Measurements from ENCODE around the gene GIT2.

GIT2 gene

DNA sequence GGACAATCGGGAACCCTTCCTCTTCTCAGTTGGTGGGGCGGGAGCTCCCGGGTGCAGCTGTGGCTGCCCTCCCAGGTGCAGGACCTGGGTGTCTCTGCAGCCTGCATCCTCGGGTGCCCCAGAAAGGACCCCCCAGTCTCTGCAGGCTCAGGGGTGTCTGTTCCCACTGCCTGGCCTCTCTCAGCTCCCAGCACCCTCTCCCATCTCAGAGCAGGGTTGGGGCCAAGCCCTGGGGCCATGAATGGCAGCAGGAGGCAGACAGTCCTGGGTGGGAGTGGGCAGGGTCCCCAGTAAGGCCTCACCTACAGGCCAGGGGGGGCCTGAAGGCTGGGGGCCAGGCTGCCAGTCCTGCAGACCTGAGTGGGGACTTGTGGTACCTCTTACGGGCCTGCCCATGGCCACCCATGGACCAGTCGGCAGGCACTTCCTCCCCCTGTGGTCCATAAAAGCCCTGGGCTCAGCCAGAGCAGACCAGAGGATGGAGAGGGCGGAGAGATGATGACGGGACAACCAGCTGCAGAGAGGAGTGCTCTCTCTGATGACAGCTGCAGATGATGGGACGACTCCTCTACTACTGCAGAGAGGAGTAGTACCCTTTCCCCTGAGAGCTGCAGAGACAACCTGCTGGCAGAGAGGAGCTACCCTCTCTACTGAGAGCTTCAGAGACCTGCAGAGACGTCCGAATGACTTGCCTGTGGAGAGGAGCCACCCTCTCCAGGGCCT, 69.5 kb downstream of the GIT2 start:
- Histone ChIP-seq H3K4me3 (ENCODE audit: low read depth in 1 of 5, low read length in 5 of 5) (no peak overlapping the region), H3K9ac (ENCODE audit: low read length in 5 of 5) (no peak overlapping the region), H3K27ac (ENCODE audit: low read depth, low read length) (no peak overlapping the region), H3K4me1 (ENCODE audit: control insufficient read depth in 5 of 5, insufficient read depth in 5 of 5, low read length in 5 of 5) (peaks cover 0 to 8% (median 5%) of the 10 kb centered on the region in 5 donors), H3K27me3 (ENCODE audit: control insufficient read depth in 5 of 5, insufficient read depth in 4 of 5, low read length in 5 of 5) (no peaks in the 10 kb centered on the region), H3K36me3 (ENCODE audit: control insufficient read depth in 5 of 5, insufficient read depth in 5 of 5, low read length in 5 of 5) (peaks cover 3 to 61% (median 37%) of the 10 kb centered on the region in 5 donors), H3K9me3 (ENCODE audit: control insufficient read depth in 5 of 5, low read length in 5 of 5) (no peaks in the 10 kb centered on the region)

DNA sequence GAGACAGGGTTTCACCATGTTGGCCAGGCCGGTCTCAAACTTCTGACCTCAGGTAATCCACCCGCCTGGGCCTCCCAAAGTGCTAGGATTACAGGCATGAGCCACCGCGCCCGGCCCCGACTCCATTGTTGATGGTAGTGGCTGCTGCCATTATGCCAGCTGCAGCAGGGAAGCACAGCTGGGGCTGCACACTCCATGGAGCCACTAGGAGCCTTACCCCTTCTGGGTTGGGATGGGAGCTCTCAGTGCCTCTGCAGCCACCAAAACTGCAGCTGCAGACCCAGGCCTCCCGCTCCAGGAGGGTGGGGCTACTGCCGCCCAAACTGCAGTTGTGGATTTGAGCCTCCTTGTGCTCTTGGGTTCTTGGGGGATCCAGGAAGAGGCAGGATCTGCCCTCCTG, 70.2 kb downstream of the GIT2 start:
- Histone ChIP-seq H3K4me3 (ENCODE audit: low read depth in 1 of 5, low read length in 5 of 5) (no peak overlapping the region), H3K9ac (ENCODE audit: low read length in 5 of 5) (no peak overlapping the region), H3K27ac (ENCODE audit: low read depth, low read length) (no peak overlapping the region), H3K4me1 (ENCODE audit: control insufficient read depth in 5 of 5, insufficient read depth in 5 of 5, low read length in 5 of 5) (peaks cover 0 to 8% (median 5%) of the 10 kb centered on the region in 5 donors), H3K27me3 (ENCODE audit: control insufficient read depth in 5 of 5, insufficient read depth in 4 of 5, low read length in 5 of 5) (no peaks in the 10 kb centered on the region), H3K36me3 (ENCODE audit: control insufficient read depth in 5 of 5, insufficient read depth in 5 of 5, low read length in 5 of 5) (peaks cover 2 to 60% (median 33%) of the 10 kb centered on the region in 5 donors), H3K9me3 (ENCODE audit: control insufficient read depth in 5 of 5, low read length in 5 of 5) (no peaks in the 10 kb centered on the region)

GRCh38 chr12:109925185-109925840, 70.9 kb downstream of the GIT2 start:
- H3K27me3 ChIP-seq (ENCODE audit: control insufficient read depth in 5 of 5, insufficient read depth in 4 of 5, low read length in 5 of 5) = no peaks in the 10 kb centered on the region
- no peak overlapping the region for H3K4me3 ChIP-seq (ENCODE audit: low read depth in 1 of 5, low read length in 5 of 5)
- peaks cover 0 to 8% (median 5%) of the 10 kb centered on the region in 5 donors for H3K4me1 ChIP-seq (ENCODE audit: control insufficient read depth in 5 of 5, insufficient read depth in 5 of 5, low read length in 5 of 5)
- no peak overlapping the region for H3K27ac ChIP-seq (ENCODE audit: low read depth, low read length)
- no peak overlapping the region for H3K9ac ChIP-seq (ENCODE audit: low read length in 5 of 5)
- H3K9me3 ChIP-seq (ENCODE audit: control insufficient read depth in 5 of 5, low read length in 5 of 5) = no peaks in the 10 kb centered on the region
- peaks cover 2 to 60% (median 33%) of the 10 kb centered on the region in 5 donors for H3K36me3 ChIP-seq (ENCODE audit: control insufficient read depth in 5 of 5, insufficient read depth in 5 of 5, low read length in 5 of 5)

DNA sequence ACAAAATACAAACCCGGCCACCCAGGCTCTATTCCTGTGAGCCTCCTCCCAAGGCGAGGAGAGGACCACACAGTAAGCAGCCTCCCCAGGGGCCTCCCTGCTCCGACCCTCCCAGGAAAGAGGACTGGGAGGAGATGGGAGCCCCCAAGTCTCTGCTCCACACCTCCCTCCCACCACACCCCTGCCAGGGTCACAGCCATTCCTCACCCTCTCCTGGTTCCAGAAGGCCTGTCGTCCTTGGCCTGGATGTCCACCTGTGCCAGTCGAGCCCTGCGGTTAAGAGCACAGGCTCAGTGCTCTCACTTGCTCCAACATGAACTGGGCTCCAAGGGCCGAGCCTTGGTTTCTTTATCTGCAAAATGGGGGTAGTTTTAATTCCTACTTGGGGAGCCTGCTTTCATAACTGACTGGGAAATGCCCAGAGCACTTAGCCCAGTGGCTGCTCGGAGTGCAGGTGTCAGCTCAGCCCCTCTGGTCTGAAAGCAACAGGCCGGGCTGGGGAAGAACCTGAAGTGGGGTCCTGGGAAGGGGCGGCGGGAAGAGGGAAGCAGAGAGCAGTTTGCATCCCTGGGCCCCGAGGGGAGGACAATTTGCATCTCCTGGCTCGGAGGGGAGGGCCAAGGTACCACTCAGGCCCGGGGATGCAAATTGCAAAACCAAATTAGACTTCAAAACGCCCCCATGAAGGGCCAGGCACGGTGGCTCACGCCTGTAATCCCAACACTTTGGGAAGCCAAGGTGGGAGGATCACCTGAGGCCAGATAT, 72.5 kb downstream of the GIT2 start:
- Histone ChIP-seq H3K4me1 (ENCODE audit: control insufficient read depth in 5 of 5, insufficient read depth in 5 of 5, low read length in 5 of 5) (no peaks in the 10 kb centered on the region), H3K9ac (ENCODE audit: low read length in 5 of 5) (no peak overlapping the region), H3K9me3 (ENCODE audit: control insufficient read depth in 5 of 5, low read length in 5 of 5) (no peaks in the 10 kb centered on the region), H3K36me3 (ENCODE audit: control insufficient read depth in 5 of 5, insufficient read depth in 5 of 5, low read length in 5 of 5) (peaks cover 0 to 59% (median 33%) of the 10 kb centered on the region in 5 donors), H3K4me3 (ENCODE audit: low read depth in 1 of 5, low read length in 5 of 5) (no peak overlapping the region), H3K27ac (ENCODE audit: low read depth, low read length) (no peak overlapping the region), H3K27me3 (ENCODE audit: control insufficient read depth in 5 of 5, insufficient read depth in 4 of 5, low read length in 5 of 5) (no peaks in the 10 kb centered on the region)

DNA sequence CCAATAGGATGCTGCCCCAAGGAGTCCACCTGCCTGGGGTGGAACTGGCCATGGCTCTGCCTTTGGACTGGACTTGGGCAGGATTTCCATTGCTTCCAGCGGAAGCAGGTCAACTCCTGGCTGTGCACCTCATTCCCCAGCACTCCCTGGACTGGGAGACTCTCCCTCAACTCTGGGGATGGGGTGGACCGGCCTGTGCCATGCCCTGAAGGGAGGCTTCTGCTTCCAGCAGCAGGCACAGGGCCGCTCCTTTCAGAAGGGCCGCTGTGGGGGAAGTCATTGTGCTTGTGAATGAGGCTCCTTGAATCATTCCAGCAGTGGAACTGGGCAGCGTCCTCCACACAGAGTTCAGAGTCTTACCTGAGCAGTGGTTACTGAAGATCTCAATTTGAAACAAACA, 73.1 kb downstream of the GIT2 start:
- H3K36me3 ChIP-seq (ENCODE audit: control insufficient read depth in 5 of 5, insufficient read depth in 5 of 5, low read length in 5 of 5) = peaks cover 0 to 59% (median 34%) of the 10 kb centered on the region in 5 donors
- no peak overlapping the region for H3K9ac ChIP-seq (ENCODE audit: low read length in 5 of 5)
- H3K9me3 ChIP-seq (ENCODE audit: control insufficient read depth in 5 of 5, low read length in 5 of 5) = no peaks in the 10 kb centered on the region
- H3K27me3 ChIP-seq (ENCODE audit: control insufficient read depth in 5 of 5, insufficient read depth in 4 of 5, low read length in 5 of 5) = no peaks in the 10 kb centered on the region
- no peaks in the 10 kb centered on the region for H3K4me1 ChIP-seq (ENCODE audit: control insufficient read depth in 5 of 5, insufficient read depth in 5 of 5, low read length in 5 of 5)
- no peak overlapping the region for H3K27ac ChIP-seq (ENCODE audit: low read depth, low read length)
- no peak overlapping the region for H3K4me3 ChIP-seq (ENCODE audit: low read depth in 1 of 5, low read length in 5 of 5)

GRCh38 chr12:109921982-109922381, 74.2 kb downstream of the GIT2 start:
- Histone ChIP-seq H3K9ac (ENCODE audit: low read length in 5 of 5) (no peak overlapping the region), H3K27ac (ENCODE audit: low read depth, low read length) (no peak overlapping the region), H3K9me3 (ENCODE audit: control insufficient read depth in 5 of 5, low read length in 5 of 5) (no peaks in the 10 kb centered on the region), H3K36me3 (ENCODE audit: control insufficient read depth in 5 of 5, insufficient read depth in 5 of 5, low read length in 5 of 5) (peaks cover 8 to 68% (median 44%) of the 10 kb centered on the region in 5 donors), H3K27me3 (ENCODE audit: control insufficient read depth in 5 of 5, insufficient read depth in 4 of 5, low read length in 5 of 5) (no peaks in the 10 kb centered on the region), H3K4me3 (ENCODE audit: low read depth in 1 of 5, low read length in 5 of 5) (no peak overlapping the region), H3K4me1 (ENCODE audit: control insufficient read depth in 5 of 5, insufficient read depth in 5 of 5, low read length in 5 of 5) (no peaks in the 10 kb centered on the region)

- Histone ChIP-seq H3K4me3 (ENCODE audit: low read depth in 1 of 5, low read length in 5 of 5) (no peak overlapping the region), H3K4me1 (ENCODE audit: control insufficient read depth in 5 of 5, insufficient read depth in 5 of 5, low read length in 5 of 5) (no peaks in the 10 kb centered on the region), H3K27me3 (ENCODE audit: control insufficient read depth in 5 of 5, insufficient read depth in 4 of 5, low read length in 5 of 5) (no peaks in the 10 kb centered on the region), H3K27ac (ENCODE audit: low read depth, low read length) (no peak overlapping the region), H3K36me3 (ENCODE audit: control insufficient read depth in 5 of 5, insufficient read depth in 5 of 5, low read length in 5 of 5) (peaks cover 12 to 74% (median 52%) of the 10 kb centered on the region in 5 donors), H3K9ac (ENCODE audit: low read length in 5 of 5) (no peak overlapping the region), H3K9me3 (ENCODE audit: control insufficient read depth in 5 of 5, low read length in 5 of 5) (no peaks in the 10 kb centered on the region)
These were observed 75.8 kb downstream of the GIT2 start for GRCh38 chr12:109920261-109920780.

- Histone ChIP-seq H3K4me3 (ENCODE audit: low read depth in 1 of 5, low read length in 5 of 5) (no peak overlapping the region), H3K36me3 (ENCODE audit: control insufficient read depth in 5 of 5, insufficient read depth in 5 of 5, low read length in 5 of 5) (peaks cover 12 to 76% (median 58%) of the 10 kb centered on the region in 5 donors), H3K9me3 (ENCODE audit: control insufficient read depth in 5 of 5, low read length in 5 of 5) (no peaks in the 10 kb centered on the region), H3K27me3 (ENCODE audit: control insufficient read depth in 5 of 5, insufficient read depth in 4 of 5, low read length in 5 of 5) (no peaks in the 10 kb centered on the region), H3K4me1 (ENCODE audit: control insufficient read depth in 5 of 5, insufficient read depth in 5 of 5, low read length in 5 of 5) (no peaks in the 10 kb centered on the region), H3K9ac (ENCODE audit: low read length in 5 of 5) (no peak overlapping the region), H3K27ac (ENCODE audit: low read depth, low read length) (no peak overlapping the region)
These were observed 76.7 kb downstream of the GIT2 start for GRCh38 chr12:109919456-109919855.

- H3K27ac ChIP-seq (ENCODE audit: low read depth, low read length) = no peak overlapping the region
- H3K9me3 ChIP-seq (ENCODE audit: control insufficient read depth in 5 of 5, low read length in 5 of 5) = no peaks in the 10 kb centered on the region
- H3K4me1 ChIP-seq (ENCODE audit: control insufficient read depth in 5 of 5, insufficient read depth in 5 of 5, low read length in 5 of 5) = no peaks in the 10 kb centered on the region
- H3K36me3 ChIP-seq (ENCODE audit: control insufficient read depth in 5 of 5, insufficient read depth in 5 of 5, low read length in 5 of 5) = peaks cover 12 to 86% (median 78%) of the 10 kb centered on the region in 5 donors
- no peaks in the 10 kb centered on the region for H3K27me3 ChIP-seq (ENCODE audit: control insufficient read depth in 5 of 5, insufficient read depth in 4 of 5, low read length in 5 of 5)
- no peak overlapping the region for H3K9ac ChIP-seq (ENCODE audit: low read length in 5 of 5)
- no peak overlapping the region for H3K4me3 ChIP-seq (ENCODE audit: low read depth in 1 of 5, low read length in 5 of 5)
These were observed 80.1 kb downstream of the GIT2 start for GRCh38 chr12:109916045-109916444.
